Effector memory CD8-positive, alpha-beta T cell (primary cell): ENCODE measurements around the gene AFF3.

Experiments
- ATAC-seq: fragments of 150-1000 bp; cut with Tn5 transposase; replicated peaks from 2 replicates; pipeline ENCODE4 v1.10.0; 2021; ENCODE audit warnings: mild to moderate bottlenecking, moderate library complexity
- DNase-seq, 3 experiments: peaks; one replicate each; pipeline ENCODE4 v3.0.0; 2021
- H3K27ac Mint-ChIP-seq, 2 donors: one replicate each; pipeline ENCODE4 v1.8.0; 2022; ENCODE audit warnings: mild to moderate bottlenecking in 2 of 2, mixed read lengths in 2 of 2, moderate library complexity in 2 of 2
- H3K27me3 Mint-ChIP-seq, 2 donors: one replicate each; pipeline ENCODE4 v1.8.0; 2022; ENCODE audit warnings: mixed read lengths in 2 of 2
- H3K36me3 Mint-ChIP-seq: one replicate; pipeline ENCODE4 v1.8.0; 2022; ENCODE audit warnings: mild to moderate bottlenecking, moderate library complexity, mixed read lengths; ENCODE audit not compliant: insufficient read depth
- H3K4me1 Mint-ChIP-seq, 2 donors: one replicate each; pipeline ENCODE4 v1.8.0; 2022; ENCODE audit warnings: low read depth in 2 of 2, mixed read lengths in 2 of 2
- H3K4me3 Mint-ChIP-seq, 2 donors: one replicate each; pipeline ENCODE4 v1.8.0; 2022; ENCODE audit warnings: mild to moderate bottlenecking in 2 of 2, mixed read lengths in 2 of 2, moderate library complexity in 2 of 2
- H3K9me3 Mint-ChIP-seq, 2 donors: one replicate each; pipeline ENCODE4 v1.8.0; 2022; ENCODE audit warnings: mixed read lengths in 2 of 2

The AFF3 gene

DNA sequence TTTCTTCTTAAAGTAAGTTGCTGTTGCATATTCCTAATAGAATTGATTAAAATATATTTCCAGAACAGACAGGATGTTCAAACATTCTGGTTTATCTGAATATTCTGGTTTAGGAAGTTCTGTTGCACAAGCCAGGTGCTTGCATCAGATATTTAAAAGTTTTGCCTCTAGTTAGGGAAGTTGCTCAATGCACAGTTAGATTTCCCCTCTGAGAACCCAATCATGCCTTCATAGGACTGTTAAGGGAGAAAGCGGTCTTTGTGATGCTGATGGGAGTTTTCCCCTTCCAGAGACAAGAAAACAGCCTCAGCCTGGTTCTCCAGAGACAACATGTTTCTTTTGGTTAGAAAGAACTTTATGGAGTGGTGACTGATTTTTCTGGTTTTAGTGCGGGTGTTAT lies 587.0 kb downstream of the AFF3 start:
- H3K36me3 Mint-ChIP-seq = peaks cover 4% of the 10 kb centered on the region
- H3K4me1 Mint-ChIP-seq = peaks cover 2 to 3% of the 10 kb centered on the region in 2 donors
- no peak overlapping the region for H3K27ac Mint-ChIP-seq
- H3K9me3 Mint-ChIP-seq = no peaks in the 10 kb centered on the region
- ATAC-seq = no peak
- no peak for DNase-seq
- peaks cover 25 to 38% of the 10 kb centered on the region in 2 donors for H3K27me3 Mint-ChIP-seq
- H3K4me3 Mint-ChIP-seq = no peak overlapping the region

DNA sequence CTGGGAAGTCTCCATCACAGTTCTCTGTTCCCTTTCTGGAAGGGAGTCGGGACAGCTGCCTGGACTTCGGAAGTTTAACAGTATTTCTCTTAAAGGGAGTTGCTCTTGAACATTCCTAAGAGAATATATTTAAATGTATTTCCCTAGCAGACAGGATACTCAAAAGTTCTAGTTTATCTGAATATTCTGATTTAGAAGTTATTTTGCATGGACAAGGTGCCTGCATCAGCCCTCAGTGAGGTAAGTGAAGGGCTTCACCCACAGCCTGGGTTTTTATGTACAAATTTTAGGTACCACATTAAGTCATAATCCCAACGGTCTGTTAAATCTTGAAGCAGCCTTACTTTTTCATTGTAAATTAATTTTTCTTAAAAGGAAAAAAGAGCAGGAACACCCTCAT lies 587.5 kb downstream of the AFF3 start:
- ATAC-seq (no peak), DNase-seq (no peak)
- no peak overlapping the region for H3K4me3 Mint-ChIP-seq
- H3K36me3 Mint-ChIP-seq = peaks cover 4% of the 10 kb centered on the region
- peaks cover 2 to 3% of the 10 kb centered on the region in 2 donors for H3K4me1 Mint-ChIP-seq
- no peaks in the 10 kb centered on the region for H3K9me3 Mint-ChIP-seq
- H3K27ac Mint-ChIP-seq = no peak overlapping the region
- peaks cover 25 to 38% of the 10 kb centered on the region in 2 donors for H3K27me3 Mint-ChIP-seq

DNA sequence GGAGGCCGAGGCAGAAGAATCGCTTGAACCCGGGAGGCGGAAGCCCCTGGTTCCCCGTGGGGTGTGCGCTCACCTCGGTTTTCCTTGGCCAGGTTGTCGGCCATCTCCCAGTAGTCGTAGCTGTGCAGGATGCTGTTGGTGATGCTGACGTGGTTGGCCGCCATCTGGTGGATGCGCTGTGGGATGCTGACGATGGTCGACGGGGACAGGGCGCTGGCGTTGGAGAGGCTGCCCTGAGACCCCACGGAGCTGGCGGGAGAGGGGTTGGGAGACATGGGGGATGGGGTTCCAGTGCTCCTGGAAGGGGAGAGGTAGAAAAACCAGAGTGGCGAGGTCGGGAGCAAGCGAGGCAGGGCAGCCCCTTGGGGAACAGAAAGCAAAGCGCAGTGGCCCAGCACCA lies 588.2 kb downstream of the AFF3 start:
- H3K4me3 Mint-ChIP-seq = no peak overlapping the region
- H3K36me3 Mint-ChIP-seq = peaks cover 4% of the 10 kb centered on the region
- peaks cover 2% of the 10 kb centered on the region in 2 donors for H3K4me1 Mint-ChIP-seq
- ATAC-seq = no peak
- H3K27me3 Mint-ChIP-seq = peaks cover 25 to 38% of the 10 kb centered on the region in 2 donors
- H3K27ac Mint-ChIP-seq = no peak overlapping the region
- DNase-seq = no peak
- no peaks in the 10 kb centered on the region for H3K9me3 Mint-ChIP-seq

DNA sequence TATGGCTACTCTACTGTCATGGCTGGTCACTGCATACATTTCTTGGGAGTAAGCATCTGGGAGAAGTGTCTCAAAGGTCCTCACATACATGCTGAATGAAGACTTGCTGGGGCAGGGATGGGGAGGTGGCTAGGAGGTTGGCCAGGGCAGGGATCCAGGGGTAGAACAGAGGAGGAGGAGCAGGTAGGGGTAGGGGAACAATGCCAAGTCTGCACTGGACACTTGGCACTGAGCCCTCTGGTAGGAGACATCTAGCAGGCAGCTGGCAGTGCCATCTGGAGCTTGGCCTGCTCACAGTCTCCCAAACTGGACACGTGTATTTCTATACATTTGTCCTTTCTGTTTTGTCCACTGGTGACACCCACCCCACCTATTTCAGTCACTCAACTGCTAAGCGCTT lies 589.9 kb downstream of the AFF3 start:
- Mint-ChIP-seq H3K9me3 (no peaks in the 10 kb centered on the region), H3K27ac (no peak overlapping the region), H3K27me3 (peaks cover 24 to 49% of the 10 kb centered on the region in 2 donors), H3K4me3 (no peak overlapping the region), H3K36me3 (peaks cover 2% of the 10 kb centered on the region), H3K4me1 (no peaks in the 10 kb centered on the region)
- DNase-seq (no peak), ATAC-seq (no peak)

DNA sequence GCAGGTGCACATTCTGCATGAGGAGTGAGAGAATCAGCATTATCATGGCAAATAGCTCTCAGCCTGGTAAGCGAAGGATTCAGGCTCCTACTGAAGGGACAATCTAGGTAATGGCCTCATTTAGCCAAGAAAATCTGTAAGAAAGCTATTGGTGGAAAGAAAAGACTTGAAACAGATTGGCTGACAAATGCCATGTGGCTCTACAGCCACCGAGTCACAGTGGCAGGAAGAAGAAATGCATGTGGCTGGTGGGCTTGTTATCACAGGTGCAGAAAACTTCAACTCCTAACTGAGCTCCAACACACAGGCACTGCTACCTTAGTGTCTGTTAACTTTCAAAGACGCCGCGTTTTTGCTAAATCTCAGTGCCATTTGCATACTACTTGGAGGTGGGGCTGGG lies 592.0 kb downstream of the AFF3 start:
- DNase-seq (no peak), ATAC-seq (no peak)
- H3K27me3 Mint-ChIP-seq = peaks cover 19 to 42% of the 10 kb centered on the region in 2 donors
- H3K4me3 Mint-ChIP-seq = no peak overlapping the region
- H3K36me3 Mint-ChIP-seq = no peaks in the 10 kb centered on the region
- H3K4me1 Mint-ChIP-seq = peaks cover 0 to 2% of the 10 kb centered on the region in 2 donors
- H3K27ac Mint-ChIP-seq = no peak overlapping the region
- no peaks in the 10 kb centered on the region for H3K9me3 Mint-ChIP-seq

DNA sequence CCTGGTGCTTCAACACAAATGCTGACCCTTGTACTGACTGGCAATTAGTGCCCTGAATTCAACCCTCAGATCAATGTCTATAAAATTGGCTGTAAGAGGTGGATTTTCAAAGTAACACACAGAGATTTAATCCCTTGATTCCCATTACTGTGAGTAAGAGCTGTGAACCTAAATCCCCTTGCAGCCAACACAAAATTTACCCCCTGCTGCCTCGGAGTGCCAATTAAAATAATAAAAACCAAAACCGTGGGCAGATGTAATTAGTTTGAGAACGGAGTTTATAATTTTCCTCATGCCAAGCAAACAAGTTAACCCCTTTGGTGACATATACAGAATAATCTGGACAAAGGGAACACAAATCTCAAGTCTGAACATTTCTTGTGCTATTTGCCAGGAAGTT lies 596.8 kb downstream of the AFF3 start:
- peaks cover 0 to 2% of the 10 kb centered on the region in 2 donors for H3K4me1 Mint-ChIP-seq
- ATAC-seq = no peak
- H3K4me3 Mint-ChIP-seq = no peak overlapping the region
- H3K9me3 Mint-ChIP-seq = no peaks in the 10 kb centered on the region
- peaks cover 28 to 53% of the 10 kb centered on the region in 2 donors for H3K27me3 Mint-ChIP-seq
- no peak overlapping the region for H3K27ac Mint-ChIP-seq
- no peak for DNase-seq
- H3K36me3 Mint-ChIP-seq = no peaks in the 10 kb centered on the region

DNA sequence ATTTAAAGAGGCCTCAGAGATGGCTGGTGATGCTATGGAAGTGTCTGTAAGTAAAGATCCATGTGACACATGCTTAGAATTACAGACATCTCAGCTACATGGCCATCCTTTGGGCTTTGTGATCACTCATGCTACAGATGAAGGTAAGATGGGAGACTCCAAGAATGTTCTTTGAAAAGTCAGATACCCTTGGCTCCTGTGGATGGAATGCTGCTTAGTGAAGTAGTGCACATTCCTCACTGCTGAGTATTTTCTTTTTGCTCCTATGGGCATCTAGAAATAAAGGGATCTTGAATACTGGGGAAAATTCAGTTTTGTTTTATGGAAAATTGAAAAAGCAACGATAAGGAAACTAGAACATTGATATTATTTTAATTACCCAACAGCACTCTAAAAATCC lies 597.3 kb downstream of the AFF3 start:
- no peak overlapping the region for H3K4me3 Mint-ChIP-seq
- ATAC-seq (no peak), DNase-seq (no peak)

DNA sequence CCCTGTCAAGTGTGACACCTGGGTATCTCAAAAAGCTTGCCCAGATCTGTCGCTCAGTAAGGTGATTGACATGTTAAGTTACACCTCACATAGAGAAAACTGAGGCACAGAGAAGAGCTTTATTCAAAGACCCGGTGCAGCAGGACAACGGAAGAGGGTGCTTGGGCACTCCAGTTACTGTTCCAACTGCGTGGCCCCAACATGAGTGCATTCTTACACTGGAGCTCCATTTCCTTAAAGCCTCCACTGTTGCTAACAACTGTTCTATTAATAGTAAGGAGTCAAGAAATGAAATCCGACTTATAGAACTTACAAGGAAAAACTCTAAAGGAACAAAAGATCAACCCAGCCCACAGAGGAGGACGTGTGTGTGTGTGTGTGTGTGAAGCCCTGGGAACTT lies 597.8 kb downstream of the AFF3 start:
- Mint-ChIP-seq H3K27me3 (peaks cover 33 to 60% of the 10 kb centered on the region in 2 donors), H3K4me3 (no peak overlapping the region), H3K36me3 (peaks cover 3% of the 10 kb centered on the region), H3K9me3 (no peaks in the 10 kb centered on the region), H3K4me1 (peaks cover 0 to 2% of the 10 kb centered on the region in 2 donors), H3K27ac (no peak overlapping the region)
- DNase-seq = no peak
- no peak for ATAC-seq

More for the DNA sequence above, 597.3 kb downstream of the AFF3 start:
- H3K9me3 Mint-ChIP-seq = no peaks in the 10 kb centered on the region
- peaks cover 33 to 58% of the 10 kb centered on the region in 2 donors for H3K27me3 Mint-ChIP-seq
- H3K4me1 Mint-ChIP-seq = peaks cover 0 to 2% of the 10 kb centered on the region in 2 donors
- no peak overlapping the region for H3K27ac Mint-ChIP-seq
- peaks cover 3% of the 10 kb centered on the region for H3K36me3 Mint-ChIP-seq

DNA sequence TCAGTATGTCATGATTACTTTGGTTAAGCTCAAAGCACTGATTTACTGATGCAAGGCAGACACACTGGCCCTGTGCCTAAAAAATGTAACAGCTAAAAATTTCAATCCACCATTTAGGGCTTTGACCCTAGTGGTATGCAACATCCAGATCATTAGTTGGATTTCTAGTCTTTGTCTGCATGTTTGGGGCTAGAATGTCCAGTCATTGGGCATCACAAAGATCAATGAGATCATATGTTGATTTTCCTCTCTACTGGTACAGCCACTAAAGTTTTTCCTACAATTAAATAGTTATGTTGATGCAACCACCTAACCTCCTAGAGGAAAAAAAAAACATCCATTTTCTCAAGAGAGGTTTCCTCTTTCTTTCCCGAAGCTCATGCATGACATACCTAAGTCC lies 599.1 kb downstream of the AFF3 start:
- H3K4me1 Mint-ChIP-seq = peaks cover 0 to 2% of the 10 kb centered on the region in 2 donors
- H3K27me3 Mint-ChIP-seq = peaks cover 38 to 59% of the 10 kb centered on the region in 2 donors
- H3K36me3 Mint-ChIP-seq = peaks cover 3% of the 10 kb centered on the region
- H3K4me3 Mint-ChIP-seq = no peak overlapping the region
- H3K9me3 Mint-ChIP-seq = no peaks in the 10 kb centered on the region
- DNase-seq (no peak), ATAC-seq (no peak)
- no peak overlapping the region for H3K27ac Mint-ChIP-seq

DNA sequence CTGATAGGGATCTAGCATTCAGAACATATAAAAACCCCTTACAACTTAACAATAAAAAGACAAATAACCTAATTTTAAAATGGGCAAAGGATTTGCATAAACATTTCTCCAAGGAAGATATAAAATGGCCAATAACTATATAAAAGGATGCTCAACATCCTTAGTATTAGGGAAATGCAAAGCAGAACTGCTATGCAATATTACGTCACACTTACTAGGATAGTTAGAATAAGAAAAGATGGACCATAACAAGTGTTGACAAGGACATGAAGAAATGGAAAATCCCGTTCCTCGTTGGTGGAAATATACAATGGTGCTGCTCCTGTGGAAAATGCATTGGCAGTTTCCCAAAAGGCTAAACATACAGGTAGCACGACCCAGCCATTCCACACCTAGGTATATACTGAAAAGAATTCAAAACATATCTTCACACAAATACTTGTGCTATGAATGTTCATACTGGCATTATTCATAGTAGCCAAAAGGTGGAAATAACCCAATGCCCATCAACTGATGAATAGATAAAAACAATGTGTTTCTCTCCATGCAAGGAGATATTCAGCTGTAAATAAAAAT lies 604.4 kb downstream of the AFF3 start:
- H3K27me3 Mint-ChIP-seq = peaks cover 20 to 45% of the 10 kb centered on the region in 2 donors
- H3K4me3 Mint-ChIP-seq = no peak overlapping the region
- H3K4me1 Mint-ChIP-seq = no peaks in the 10 kb centered on the region
- no peaks in the 10 kb centered on the region for H3K9me3 Mint-ChIP-seq
- no peak overlapping the region for H3K27ac Mint-ChIP-seq
- H3K36me3 Mint-ChIP-seq = peaks cover 3% of the 10 kb centered on the region
- no peak for DNase-seq
- no peak for ATAC-seq

DNA sequence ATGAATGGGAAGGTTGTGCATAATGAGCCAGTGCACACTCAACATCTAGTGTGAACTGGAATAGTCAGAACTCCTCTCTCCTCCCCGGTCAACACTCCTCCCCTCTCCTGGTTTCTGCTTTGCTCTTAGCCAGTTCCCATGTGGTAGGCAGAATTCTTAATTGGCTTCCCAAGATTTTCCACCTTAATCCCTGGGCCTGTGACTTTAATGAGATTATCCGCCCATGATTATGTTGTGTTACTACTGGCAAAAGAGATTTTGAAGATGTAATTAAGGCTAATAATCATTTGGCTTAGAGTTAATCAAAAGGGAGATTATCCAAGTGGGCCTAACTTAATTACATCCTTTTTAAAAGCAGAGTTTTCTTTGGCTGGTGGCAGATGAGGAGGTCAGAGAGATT lies 618.3 kb downstream of the AFF3 start:
- no peak overlapping the region for H3K4me3 Mint-ChIP-seq

DNA sequence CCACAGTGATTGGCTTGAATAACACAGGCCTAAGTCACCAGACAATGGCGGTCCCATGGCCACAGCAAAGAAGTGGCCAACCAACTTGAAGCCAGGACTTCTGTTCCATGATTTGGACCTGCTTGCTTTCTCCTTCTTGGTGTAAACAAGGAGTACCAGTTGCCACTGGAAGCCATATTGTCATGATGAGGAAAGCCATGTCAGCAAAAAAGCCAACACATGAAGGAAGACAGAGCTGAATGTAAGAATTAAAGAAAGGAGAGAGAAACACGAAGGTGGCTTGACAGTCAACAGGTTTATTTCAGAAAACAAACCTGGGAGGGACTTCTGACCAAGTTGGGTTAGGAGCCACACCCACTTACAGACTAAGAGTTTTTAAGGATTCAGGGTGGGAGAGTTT lies 620.2 kb downstream of the AFF3 start:
- Mint-ChIP-seq H3K27me3 (peaks cover 16 to 41% of the 10 kb centered on the region in 2 donors), H3K27ac (no peak overlapping the region), H3K4me1 (no peaks in the 10 kb centered on the region), H3K36me3 (no peaks in the 10 kb centered on the region), H3K9me3 (no peaks in the 10 kb centered on the region), H3K4me3 (no peak overlapping the region)
- ATAC-seq (no peak), DNase-seq (no peak)

More for the DNA sequence above, 618.3 kb downstream of the AFF3 start:
- H3K36me3 Mint-ChIP-seq = no peaks in the 10 kb centered on the region
- no peaks in the 10 kb centered on the region for H3K9me3 Mint-ChIP-seq
- DNase-seq (no peak), ATAC-seq (no peak)
- H3K4me1 Mint-ChIP-seq = no peaks in the 10 kb centered on the region
- H3K27ac Mint-ChIP-seq = no peak overlapping the region
- peaks cover 22 to 42% of the 10 kb centered on the region in 2 donors for H3K27me3 Mint-ChIP-seq

DNA sequence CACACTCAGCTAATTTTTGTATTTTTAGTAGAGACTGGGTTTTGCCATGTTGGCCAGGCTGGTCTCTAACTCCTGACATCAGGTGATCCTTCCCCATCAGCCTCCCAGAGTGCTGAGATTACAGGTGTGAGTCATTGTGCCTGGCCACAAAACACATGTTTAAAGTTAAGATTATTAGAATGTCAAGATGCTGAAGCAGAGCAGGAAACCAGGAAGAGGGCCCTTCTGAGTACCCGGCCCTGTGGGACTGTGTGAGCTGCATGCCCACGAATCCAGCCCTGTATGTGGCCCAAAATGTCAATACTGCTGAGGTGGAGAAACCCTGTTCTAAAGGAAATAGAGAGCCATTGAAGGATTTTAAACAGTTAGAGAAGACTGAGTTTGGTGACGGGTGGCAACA lies 621.6 kb downstream of the AFF3 start:
- Mint-ChIP-seq H3K4me1 (no peaks in the 10 kb centered on the region), H3K27me3 (peaks cover 25 to 36% of the 10 kb centered on the region in 2 donors), H3K27ac (no peak overlapping the region), H3K9me3 (no peaks in the 10 kb centered on the region), H3K36me3 (no peaks in the 10 kb centered on the region), H3K4me3 (no peak overlapping the region)
- no peak for DNase-seq
- no peak for ATAC-seq

DNA sequence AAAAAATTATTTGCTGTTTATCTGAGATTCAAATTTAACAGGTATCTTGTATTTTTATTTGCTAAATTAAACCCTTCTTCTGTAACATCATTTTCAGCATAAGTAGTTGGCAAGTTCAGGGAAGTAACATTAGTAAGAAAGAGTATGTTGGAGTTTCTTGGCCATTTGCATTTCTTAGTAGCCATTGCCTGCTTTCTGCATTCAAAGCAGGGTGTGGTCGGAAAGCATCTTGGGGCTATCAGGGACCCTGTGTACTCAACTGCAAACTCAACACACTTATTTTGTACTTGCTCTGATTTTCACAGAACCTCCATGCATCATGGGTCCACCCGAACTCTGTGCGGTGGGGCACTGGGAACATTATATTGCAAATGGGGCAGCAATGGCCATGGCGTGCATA lies 622.2 kb downstream of the AFF3 start:
- H3K9me3 Mint-ChIP-seq = no peaks in the 10 kb centered on the region
- H3K4me3 Mint-ChIP-seq = no peak overlapping the region
- no peak overlapping the region for H3K27ac Mint-ChIP-seq
- H3K27me3 Mint-ChIP-seq = peaks cover 25 to 36% of the 10 kb centered on the region in 2 donors
- H3K4me1 Mint-ChIP-seq = no peaks in the 10 kb centered on the region
- ATAC-seq (no peak), DNase-seq (no peak)
- no peaks in the 10 kb centered on the region for H3K36me3 Mint-ChIP-seq
